ENCODE measurements around the gene ROBO3.

ROBO3 gene

GRCh38 chr11:124837491-124837856 is 27.8 kb upstream of the ROBO3 start:
- DNase-seq = no peak

GRCh38 chr11:124838805-124839127 is 26.5 kb upstream of the ROBO3 start:
- Mint-ChIP-seq H3K27ac (no peak overlapping the region), H3K36me3 (no peaks in the 10 kb centered on the region), H3K9me3 (no peaks in the 10 kb centered on the region), H3K4me1 (peaks cover 21% of the 10 kb centered on the region), H3K27me3 (peaks cover 86% of the 10 kb centered on the region), H3K4me3 (no peak overlapping the region)
- DNase-seq = no peak
- CTCF ChIA-PET = interaction anchor here (0.6 to 7.8 kb wide), 16 partner anchors 10 to 195 kb away, joined by 3 to 76 read pairs (median 6); partner anchors contain the start of genes ROBO3, SIAE and SPA17

More at GRCh38 chr11:124837491-124837856, 27.8 kb upstream of the ROBO3 start:
- Mint-ChIP-seq H3K9me3 (no peaks in the 10 kb centered on the region), H3K27ac (no peak overlapping the region), H3K4me3 (no peak overlapping the region), H3K4me1 (peaks cover 21% of the 10 kb centered on the region), H3K36me3 (no peaks in the 10 kb centered on the region), H3K27me3 (peaks cover 86% of the 10 kb centered on the region)
- CTCF ChIA-PET = interaction anchor here (0.6 to 7.8 kb wide), 27 partner anchors 24 to 476 kb away, joined by 3 to 76 read pairs (median 6); partner anchors contain the start of genes MSANTD2, ROBO3, SIAE and SPA17

GRCh38 chr11:124839128-124839971 is 25.9 kb upstream of the ROBO3 start:
- H3K4me1 Mint-ChIP-seq = peaks cover 21% of the 10 kb centered on the region
- H3K27me3 Mint-ChIP-seq = peaks cover 88% of the 10 kb centered on the region
- H3K36me3 Mint-ChIP-seq = no peaks in the 10 kb centered on the region
- no peak overlapping the region for H3K4me3 Mint-ChIP-seq
- no peaks in the 10 kb centered on the region for H3K9me3 Mint-ChIP-seq
- CTCF ChIA-PET = interaction anchor here (1.0 to 7.8 kb wide), 10 partner anchors 22 to 196 kb away, joined by 3 to 76 read pairs (median 6); partner anchors contain the start of genes ROBO3, SIAE and SPA17
- no peak overlapping the region for H3K27ac Mint-ChIP-seq
- DNase-seq = no peak

GRCh38 chr11:124839972-124840621 is 25.1 kb upstream of the ROBO3 start:
- Mint-ChIP-seq H3K4me3 (no peak overlapping the region), H3K36me3 (no peaks in the 10 kb centered on the region), H3K27me3 (peaks cover 95% of the 10 kb centered on the region), H3K4me1 (peaks cover 21% of the 10 kb centered on the region), H3K9me3 (no peaks in the 10 kb centered on the region), H3K27ac (no peak overlapping the region)
- CTCF ChIA-PET = interaction anchor here (3.2 to 7.8 kb wide), 2 partner anchors 26 to 169 kb away, joined by 26 to 76 read pairs; partner anchors contain the start of genes ROBO3, SIAE and SPA17
- no peak for DNase-seq

GRCh38 chr11:124840666-124841065 is 24.6 kb upstream of the ROBO3 start:
- Mint-ChIP-seq H3K9me3 (no peaks in the 10 kb centered on the region), H3K4me3 (no peak overlapping the region), H3K27me3 (peaks cover 95% of the 10 kb centered on the region), H3K4me1 (peaks cover 21% of the 10 kb centered on the region), H3K36me3 (no peaks in the 10 kb centered on the region), H3K27ac (no peak overlapping the region)
- CTCF ChIA-PET = no interaction called here
- no peak for DNase-seq

- Mint-ChIP-seq H3K9me3 (no peaks in the 10 kb centered on the region), H3K36me3 (no peaks in the 10 kb centered on the region), H3K4me1 (peaks cover 20% of the 10 kb centered on the region), H3K27me3 (peaks cover 95% of the 10 kb centered on the region), H3K4me3 (no peak overlapping the region), H3K27ac (no peak overlapping the region)
- DNase-seq = no peak
- CTCF ChIA-PET = interaction anchor here (3.1 kb wide), 1 partner anchor 25 kb away, joined by 9 read pairs; the partner anchor contains the start of gene ROBO3
Observed at GRCh38 chr11:124841201-124841600, 24.0 kb upstream of the ROBO3 start.

- CTCF ChIA-PET = interaction anchor here (0.7 to 3.1 kb wide), 3 partner anchors 12 to 201 kb away, joined by 3 to 9 read pairs (median 3); partner anchors contain the start of gene ROBO3
- Mint-ChIP-seq H3K4me3 (no peak overlapping the region), H3K36me3 (no peaks in the 10 kb centered on the region), H3K9me3 (no peaks in the 10 kb centered on the region), H3K27ac (no peak overlapping the region), H3K27me3 (peaks cover 99% of the 10 kb centered on the region), H3K4me1 (peaks cover 16% of the 10 kb centered on the region)
- DNase-seq = no peak
Observed at GRCh38 chr11:124841840-124842239, 23.4 kb upstream of the ROBO3 start.

GRCh38 chr11:124842305-124842704 is 22.9 kb upstream of the ROBO3 start:
- Mint-ChIP-seq H3K9me3 (no peaks in the 10 kb centered on the region), H3K36me3 (no peaks in the 10 kb centered on the region), H3K4me3 (no peak overlapping the region), H3K4me1 (peaks cover 11% of the 10 kb centered on the region), H3K27ac (no peak overlapping the region), H3K27me3 (peaks cover 99% of the 10 kb centered on the region)
- DNase-seq = no peak
- CTCF ChIA-PET = interaction anchor here (0.7 to 3.1 kb wide), 3 partner anchors 12 to 201 kb away, joined by 3 to 9 read pairs (median 3); partner anchors contain the start of gene ROBO3

- Mint-ChIP-seq H3K27ac (no peak overlapping the region), H3K27me3 (peaks cover 99% of the 10 kb centered on the region), H3K9me3 (no peaks in the 10 kb centered on the region), H3K4me3 (no peak overlapping the region), H3K4me1 (peaks cover 7% of the 10 kb centered on the region), H3K36me3 (no peaks in the 10 kb centered on the region)
- DNase-seq = no peak
- CTCF ChIA-PET = interaction anchor here (3.1 kb wide), 1 partner anchor 23 kb away, joined by 9 read pairs; the partner anchor contains the start of gene ROBO3
Observed at GRCh38 chr11:124843616-124843910, 21.7 kb upstream of the ROBO3 start.

GRCh38 chr11:124844664-124845079 is 20.6 kb upstream of the ROBO3 start:
- Mint-ChIP-seq H3K9me3 (no peaks in the 10 kb centered on the region), H3K27me3 (peaks cover 99% of the 10 kb centered on the region), H3K4me3 (no peak overlapping the region), H3K4me1 (peaks cover 7% of the 10 kb centered on the region), H3K27ac (no peak overlapping the region), H3K36me3 (no peaks in the 10 kb centered on the region)
- CTCF ChIA-PET = interaction anchor here (0.8 to 1.0 kb wide), 2 partner anchors 22 to 193 kb away, joined by 3 to 5 read pairs; no protein-coding TSS in a partner anchor
- no peak for DNase-seq

GRCh38 chr11:124846070-124846673 is 19.1 kb upstream of the ROBO3 start:
- no peak for DNase-seq
- Mint-ChIP-seq H3K27ac (no peak overlapping the region), H3K4me1 (no peaks in the 10 kb centered on the region), H3K27me3 (peaks cover 96% of the 10 kb centered on the region), H3K36me3 (no peaks in the 10 kb centered on the region), H3K4me3 (no peak overlapping the region), H3K9me3 (no peaks in the 10 kb centered on the region)
- CTCF ChIA-PET = interaction anchor here (1.6 kb wide), 1 partner anchor 20 kb away, joined by 5 read pairs; the partner anchor contains the start of gene ROBO3

- H3K4me1 Mint-ChIP-seq = peaks cover 5% of the 10 kb centered on the region
- CTCF ChIA-PET = no interaction called here
- no peak overlapping the region for H3K4me3 Mint-ChIP-seq
- H3K36me3 Mint-ChIP-seq = no peaks in the 10 kb centered on the region
- peaks cover 44% of the 10 kb centered on the region for H3K27me3 Mint-ChIP-seq
- DNase-seq = no peak
- H3K27ac Mint-ChIP-seq = no peak overlapping the region
- no peaks in the 10 kb centered on the region for H3K9me3 Mint-ChIP-seq
Observed at GRCh38 chr11:124859171-124859570, 6.1 kb upstream of the ROBO3 start.

GRCh38 chr11:124861670-124862069 is 3.6 kb upstream of the ROBO3 start:
- Mint-ChIP-seq H3K9me3 (no peaks in the 10 kb centered on the region), H3K27ac (no peak overlapping the region), H3K27me3 (peaks cover 69% of the 10 kb centered on the region), H3K4me1 (peaks cover 15% of the 10 kb centered on the region), H3K36me3 (no peaks in the 10 kb centered on the region), H3K4me3 (no peak overlapping the region)
- no peak for DNase-seq
- CTCF ChIA-PET = interaction anchor here (1.4 kb wide), 1 partner anchor 23 kb away, joined by 6 read pairs; no protein-coding TSS in a partner anchor
